HCT116 (cell line): Measurements from ENCODE around the gene VTI1B. TPM values are rescaled to one million over a fixed set of nuclear protein-coding genes. Genes with fewer than 3 reads are reported as not detected.

Experiments used
- ATAC-seq: fragments of 200-7000 bp; cut with Tn5 transposase; 2 replicates; pipeline ENCODE4 v1.9.1; 2020; ENCODE audit warnings: mild to moderate bottlenecking, moderate library complexity
- BruUV-seq: library from RNA; stranded (reverse); fragments of 400-500 nt; replicated peaks from 2 replicates; lab custom pipeline; 2021; lab: Mats Ljungman, UMichigan
- CTCF ChIA-PET: fragments of 300-600 bp; sonication (Branson Sonifier 250); formaldehyde crosslinking; loops from one replicate; lab custom pipeline; 2021; ENCODE audit warnings: antibody characterized with exemption; lab: Charles Lee
- POLR2A ChIA-PET: fragments of 300-600, 350-600 bp; sonication (Branson Sonifier 250); formaldehyde crosslinking; loops from one replicate; lab custom pipeline; 2021; ENCODE audit warnings: antibody characterized with exemption; lab: Charles Lee
- RAD21 ChIA-PET, 2 experiments: fragments of 300-600 bp; sonication (Branson Sonifier 250); formaldehyde crosslinking; loops; one replicate each; lab custom pipeline; 2023; ENCODE audit warnings: low total read pairs in 2 of 2; ENCODE audit not compliant: uncharacterized antibody in 2 of 2, unreplicated experiment in 2 of 2, low non-redundant PET in 1 of 2; lab: Charles Lee
- DNase-seq: peaks from one replicate; pipeline ENCODE4 v3.0.0-alpha.2; 2010; ENCODE audit warnings: low read depth, low spot score
- H2AFZ ChIP-seq: fragments of 200-600 bp; shearing (Covaris generic), sonication (generic); 2 replicates; pipeline ENCODE4 v1.6.1; 2017; ENCODE audit warnings: low read depth, mixed run types, mixed read lengths, antibody characterized with exemption, low read length; ENCODE audit not compliant: poor library complexity, severe bottlenecking
- H3K27ac ChIP-seq: 2 replicates; pipeline ENCODE4 v1.5.1; 2012; ENCODE audit warnings: low read depth, low read length
- H3K27me3 ChIP-seq: fragments of 200-600 bp; sonication (generic); 2 replicates; pipeline ENCODE4 v1.6.1; 2016; ENCODE audit warnings: mixed run types, low read length, mixed read lengths; ENCODE audit not compliant: insufficient read depth
- H3K36me3 ChIP-seq, 2 experiments: fragments of 200-500 bp in 1 of 2; fragments of 200-600 bp in 1 of 2; sonication (Bioruptor generic) in 1 of 2; sonication (generic) in 1 of 2; 2 replicates each; pipeline versions ENCODE4 v1.5.1 to v1.6.1; 2014 to 2016; ENCODE audit warnings: low read length in 2 of 2, inconsistent platforms in 1 of 2, mixed read lengths in 1 of 2, mixed run types in 1 of 2; ENCODE audit not compliant: insufficient read depth in 2 of 2, control insufficient read depth in 1 of 2
- H3K4me1 ChIP-seq, 2 experiments: fragments of 200-600 bp in 1 of 2; sonication (generic) in 1 of 2; 2 replicates each; pipeline versions ENCODE4 v1.5.1 to v1.6.1; 2012 to 2017; ENCODE audit warnings: low read length in 2 of 2, inconsistent platforms in 1 of 2, mild to moderate bottlenecking in 1 of 2, mixed read lengths in 1 of 2, mixed run types in 1 of 2, moderate library complexity in 1 of 2; ENCODE audit not compliant: insufficient read depth in 2 of 2, control insufficient read depth in 1 of 2
- H3K4me2 ChIP-seq: fragments of 200-600 bp; sonication (generic); 2 replicates; pipeline ENCODE4 v1.6.1; 2017; ENCODE audit warnings: mixed run types, low read length, mixed read lengths
- H3K4me3 ChIP-seq, 2 experiments: fragments of 200-600 bp in 1 of 2; sonication (generic) in 1 of 2; replicated peaks in 1 of 2; 2 replicates each; pipeline ENCODE4 v1.5.1; 2011 to 2016; ENCODE audit warnings: low read length in 2 of 2, control low read depth in 1 of 2, low read depth in 1 of 2, mild to moderate bottlenecking in 1 of 2, mixed read lengths in 1 of 2, mixed run types in 1 of 2
- H3K79me2 ChIP-seq: fragments of 200-600 bp; sonication (generic); 2 replicates; pipeline ENCODE4 v1.6.1; 2017; ENCODE audit warnings: mild to moderate bottlenecking, mixed run types, low read length, moderate library complexity, mixed read lengths; ENCODE audit not compliant: insufficient read depth
- H3K9ac ChIP-seq: fragments of 200-600 bp; sonication (generic); 2 replicates; pipeline ENCODE4 v1.6.1; 2016; ENCODE audit warnings: low read length, mixed read lengths
- H3K9me2 ChIP-seq: fragments of 200-600 bp; sonication (generic), shearing (Covaris generic); 2 replicates; pipeline ENCODE4 v1.6.1; 2017; ENCODE audit warnings: mixed run types, mild to moderate bottlenecking, moderate library complexity; ENCODE audit not compliant: insufficient read depth
- H3K9me3 ChIP-seq, 2 experiments: fragments of 200-500 bp in 1 of 2; fragments of 200-600 bp in 1 of 2; sonication (Bioruptor generic) in 1 of 2; sonication (generic) in 1 of 2; 2 replicates each; pipeline ENCODE4 v1.6.1; 2014 to 2017; ENCODE audit warnings: low read length in 2 of 2, mixed read lengths in 2 of 2, inconsistent platforms in 1 of 2, low read depth in 1 of 2, mild to moderate bottlenecking in 1 of 2, mixed run types in 1 of 2, moderate library complexity in 1 of 2; ENCODE audit not compliant: control insufficient read depth in 1 of 2, insufficient read depth in 1 of 2
- H4K20me1 ChIP-seq: fragments of 200-600 bp; sonication (generic), shearing (Covaris generic); 2 replicates; pipeline ENCODE4 v1.6.1; 2017; ENCODE audit warnings: mixed run types, mild to moderate bottlenecking, moderate library complexity; ENCODE audit not compliant: insufficient read depth
- CTCF ChIP-seq, 3 experiments: fragments of 200-600 bp in 1 of 3; sonication (generic) in 1 of 3; IDR thresholded peaks in 2 of 3; conservative IDR thresholded peaks in 1 of 3; 2 replicates each; pipeline ENCODE4 v1.5.1; 2012 to 2017; ENCODE audit warnings: low read depth in 2 of 3, low read length in 2 of 3, antibody characterized with exemption in 1 of 3, borderline replicate concordance in 1 of 3, control low read depth in 1 of 3, mild to moderate bottlenecking in 1 of 3, mixed read lengths in 1 of 3, mixed run types in 1 of 3, moderate library complexity in 1 of 3; ENCODE audit not compliant: insufficient read depth in 1 of 3
- EZH2 ChIP-seq: fragments of 200-600 bp; sonication (generic); IDR thresholded peaks from 2 replicates; pipeline ENCODE4 v1.6.1; 2017; ENCODE audit warnings: antibody characterized with exemption, mixed run types
- EZH2phosphoT487 ChIP-seq: fragments of 200-600 bp; IDR thresholded peaks from 2 replicates; pipeline ENCODE4 v1.6.1; 2018; ENCODE audit warnings: antibody characterized with exemption, borderline replicate concordance
- POLR2AphosphoS5 ChIP-seq: IDR thresholded peaks from 2 replicates; pipeline ENCODE4 v1.6.1; 2011; ENCODE audit warnings: mild to moderate bottlenecking, low read depth, low read length, moderate library complexity
- SIN3A ChIP-seq: IDR thresholded peaks from 2 replicates; pipeline ENCODE4 v1.6.1; 2012; ENCODE audit warnings: low read depth
- SP1 ChIP-seq: IDR thresholded peaks from 2 replicates; pipeline ENCODE4 v1.6.1; 2012; ENCODE audit warnings: low read depth
- TCF7L2 ChIP-seq: IDR thresholded peaks from 2 replicates; pipeline ENCODE4 v1.7.0; 2011; ENCODE audit warnings: borderline replicate concordance, inconsistent platforms; ENCODE audit not compliant: insufficient read depth, insufficient read length; ENCODE audit errors: extremely low read depth
- YY1 ChIP-seq: IDR thresholded peaks from 2 replicates; pipeline ENCODE4 v1.6.1; 2011; ENCODE audit warnings: low read length, low read depth, moderate library complexity, mild to moderate bottlenecking; ENCODE audit not compliant: insufficient replicate concordance; ENCODE audit errors: extremely low read depth
- ZBTB33 ChIP-seq: IDR thresholded peaks from 2 replicates; pipeline ENCODE4 v1.6.1; 2011; ENCODE audit warnings: mild to moderate bottlenecking, low read length, moderate library complexity; ENCODE audit not compliant: insufficient replicate concordance; ENCODE audit errors: extremely low read depth
- intact Hi-C: fragments of 100-400 bp; cut with micrococcal nuclease; formaldehyde crosslinking; loops from 2 replicates; pipeline ENCODE4 v1.10.0; 2022
- total RNA-seq: library from RNA; stranded (reverse); gene quantifications from one replicate; pipeline ENCODE4 v1.2.1, GENCODE V29; 2021; ENCODE audit not compliant: unreplicated experiment

The VTI1B gene
- total RNA-seq, 1 experiment from 2014 or later: 86.3 TPM

GRCh38 chr14:67641480-67641879 lies 33.0 kb downstream of the VTI1B start:
- H2AFZ ChIP-seq: no peak overlapping the region
- no peak for DNase-seq
- H4K20me1 ChIP-seq: no peaks in the 10 kb centered on the region
- ChIA-PET POLR2A (no interaction called here), CTCF (no interaction called here), RAD21 (no interaction called here)
- H3K4me2 ChIP-seq: no peak overlapping the region
- no peak overlapping the region for H3K4me3 ChIP-seq
- H3K9me3 ChIP-seq: no peaks in the 10 kb centered on the region
- peaks cover 2 to 15% of the 10 kb centered on the region in 2 experiments for H3K4me1 ChIP-seq
- intact Hi-C loops: no loop called here
- no peak for ATAC-seq
- TF ChIP-seq ZBTB33: no peak
- TF ChIP-seq YY1: no peak
- TF ChIP-seq EZH2: no peak
- TF ChIP-seq SIN3A: no peak
- no peak for TF ChIP-seq EZH2phosphoT487
- no peaks in the 10 kb centered on the region for H3K36me3 ChIP-seq
- no peaks in the 10 kb centered on the region for H3K9me2 ChIP-seq
- no peak overlapping the region for H3K9ac ChIP-seq
- H3K27me3 ChIP-seq: no peaks in the 10 kb centered on the region
- H3K79me2 ChIP-seq: no peaks in the 10 kb centered on the region
- no peak overlapping the region for H3K27ac ChIP-seq
- BruUV-seq: no TSS peak

- H3K4me3 ChIP-seq: no peak overlapping the region
- POLR2A ChIA-PET: no interaction called here
- no peaks in the 10 kb centered on the region for H4K20me1 ChIP-seq
- H2AFZ ChIP-seq: no peak overlapping the region
- no peaks in the 10 kb centered on the region for H3K9me2 ChIP-seq
- no peaks in the 10 kb centered on the region for H3K9me3 ChIP-seq
- H3K27me3 ChIP-seq: no peaks in the 10 kb centered on the region
- H3K9ac ChIP-seq: no peak overlapping the region
- no peaks in the 10 kb centered on the region for H3K36me3 ChIP-seq
- DNase-seq (no peak), ATAC-seq (no peak)
- BruUV-seq: no TSS peak
- intact Hi-C loops: no loop called here
- no peaks in the 10 kb centered on the region for H3K79me2 ChIP-seq
- H3K27ac ChIP-seq: no peak overlapping the region
- RAD21 ChIA-PET: no interaction called here
- CTCF ChIA-PET: interaction anchor here (1.0 kb wide), 1 partner anchor 66 kb away, joined by 3 read pairs; no protein-coding TSS in a partner anchor
- H3K4me2 ChIP-seq: no peak overlapping the region
- peaks cover 2 to 7% of the 10 kb centered on the region in 2 experiments for H3K4me1 ChIP-seq
- TF ChIP-seq SP1 (no peak), POLR2AphosphoS5 (no peak), CTCF (IDR thresholded peaks at IDR 0.05 in 2 of 3, conservative IDR thresholded peaks at IDR 0.05 in 1 of 3; ENCODE audit: borderline replicate concordance in 1 of 3, insufficient read depth in 1 of 3, low read depth in 2 of 3, low read length in 2 of 3) (no peak), SIN3A (no peak), ZBTB33 (no peak), TCF7L2 (no peak)
Observed at GRCh38 chr14:67638642-67639041, 35.8 kb downstream of the VTI1B start.
